ENCODE measurements around the gene PLA2G4A. TPM values are rescaled to one million over a fixed set of nuclear protein-coding genes. Genes with fewer than 3 reads are reported as not detected.

The PLA2G4A gene
- total RNA-seq, 2 experiments from 2014 or later: not detected

GRCh38 chr1:186987065-186987464, 158.3 kb downstream of the PLA2G4A start:
- Histone ChIP-seq H3K36me3 (ENCODE audit: insufficient read depth, low read length) (no peaks in the 10 kb centered on the region), H3K4me3 (ENCODE audit: low read length) (no peak overlapping the region), H3K4me1 (ENCODE audit: insufficient read depth, low read length) (no peaks in the 10 kb centered on the region), H3K27me3 (ENCODE audit: control insufficient read depth in 1 of 2, insufficient read depth in 2 of 2, low read length in 2 of 2) (no peaks in the 10 kb centered on the region), H3K9me3 (ENCODE audit: control insufficient read depth in 1 of 2, insufficient read depth in 1 of 2, low read length in 2 of 2) (no peaks in the 10 kb centered on the region), H3K27ac (ENCODE audit: low read depth in 1 of 2, low read length in 2 of 2) (no peak overlapping the region)
- H3K36me3 Mint-ChIP-seq (ENCODE audit: low read depth): no peaks in the 10 kb centered on the region
- H3K27me3 Mint-ChIP-seq: no peaks in the 10 kb centered on the region
- no peak overlapping the region for H3K4me3 Mint-ChIP-seq
- ATAC-seq (ENCODE audit: poor library complexity) (no peak), DNase-seq (no peak)
- ChIA-PET CTCF (interaction anchor here (1.2 to 1.3 kb wide), 2 partner anchors 12 to 15 kb away, joined by 4 to 6 read pairs; no protein-coding TSS in a partner anchor), POLR2A (no interaction called here)
- H3K4me1 Mint-ChIP-seq (ENCODE audit: low read depth): no peaks in the 10 kb centered on the region
- intact Hi-C loops (cut with DNase I, micrococcal nuclease): loop anchor here in 1 of 2 experiments (2.0 to 10.0 kb wide), 5 partner anchors 382 to 1172 kb away; no protein-coding TSS in a partner anchor
- no peaks in the 10 kb centered on the region for H3K9me3 Mint-ChIP-seq
- H3K27ac Mint-ChIP-seq: no peak overlapping the region
- no peak for TF ChIP-seq CTCF (IDR thresholded peaks at IDR 0.05)

GRCh38 chr1:186987769-186988168, 159.0 kb downstream of the PLA2G4A start:
- DNase-seq (no peak), ATAC-seq (ENCODE audit: poor library complexity) (no peak)
- H3K4me1 ChIP-seq (ENCODE audit: insufficient read depth, low read length): no peaks in the 10 kb centered on the region
- Mint-ChIP-seq H3K4me3 (no peak overlapping the region), H3K4me1 (ENCODE audit: low read depth) (no peaks in the 10 kb centered on the region), H3K9me3 (no peaks in the 10 kb centered on the region), H3K36me3 (ENCODE audit: low read depth) (no peaks in the 10 kb centered on the region), H3K27me3 (no peaks in the 10 kb centered on the region), H3K27ac (no peak overlapping the region)
- H3K27me3 ChIP-seq (ENCODE audit: control insufficient read depth in 1 of 2, insufficient read depth in 2 of 2, low read length in 2 of 2): no peaks in the 10 kb centered on the region
- TF ChIP-seq CTCF (IDR thresholded peaks at IDR 0.05): no peak
- POLR2A ChIA-PET: no interaction called here
- H3K36me3 ChIP-seq (ENCODE audit: insufficient read depth, low read length): no peaks in the 10 kb centered on the region
- intact Hi-C loops (cut with DNase I, micrococcal nuclease): loop anchor here in 1 of 2 experiments (2.0 to 10.0 kb wide), 5 partner anchors 383 to 1173 kb away; no protein-coding TSS in a partner anchor
- no peaks in the 10 kb centered on the region for H3K9me3 ChIP-seq (ENCODE audit: control insufficient read depth in 1 of 2, insufficient read depth in 1 of 2, low read length in 2 of 2)
- no peak overlapping the region for H3K27ac ChIP-seq (ENCODE audit: low read depth in 1 of 2, low read length in 2 of 2)
- no peak overlapping the region for H3K4me3 ChIP-seq (ENCODE audit: low read length)
- CTCF ChIA-PET: no interaction called here

- no peak for TF ChIP-seq CTCF (IDR thresholded peaks at IDR 0.05)
- H3K9me3 ChIP-seq (ENCODE audit: control insufficient read depth in 1 of 2, insufficient read depth in 1 of 2, low read length in 2 of 2): no peaks in the 10 kb centered on the region
- Mint-ChIP-seq H3K36me3 (ENCODE audit: low read depth) (no peaks in the 10 kb centered on the region), H3K9me3 (no peaks in the 10 kb centered on the region), H3K4me3 (no peak overlapping the region), H3K4me1 (ENCODE audit: low read depth) (no peaks in the 10 kb centered on the region), H3K27ac (no peak overlapping the region), H3K27me3 (peaks cover 4% of the 10 kb centered on the region)
- H3K36me3 ChIP-seq (ENCODE audit: insufficient read depth, low read length): no peaks in the 10 kb centered on the region
- H3K4me3 ChIP-seq (ENCODE audit: low read length): no peak overlapping the region
- intact Hi-C loops (cut with DNase I, micrococcal nuclease): no loop called here
- no peaks in the 10 kb centered on the region for H3K4me1 ChIP-seq (ENCODE audit: insufficient read depth, low read length)
- ATAC-seq (ENCODE audit: poor library complexity): no peak
- CTCF ChIA-PET: no interaction called here
- no peaks in the 10 kb centered on the region for H3K27me3 ChIP-seq (ENCODE audit: control insufficient read depth in 1 of 2, insufficient read depth in 2 of 2, low read length in 2 of 2)
- no peak overlapping the region for H3K27ac ChIP-seq (ENCODE audit: low read depth in 1 of 2, low read length in 2 of 2)
- DNase-seq: no peak
- POLR2A ChIA-PET: no interaction called here
Measured at GRCh38 chr1:186993996-186994395, 165.2 kb downstream of the PLA2G4A start.

Measured in CD4-positive, alpha-beta T cell (primary cell).